ENCODE results near the gene TEX38. TPM values are rescaled to one million over a fixed set of nuclear protein-coding genes. Genes with fewer than 3 reads are reported as not detected.

Gene TEX38
- total and polyA plus RNA-seq, 4 donors = not detected

- TF ChIP-seq TAF1 (conservative IDR thresholded peaks at IDR 0.05) = no peak
- TF ChIP-seq FOXA1 (IDR thresholded peaks at IDR 0.05) = no peak
- no peak for TF ChIP-seq HNF4G (IDR thresholded peaks at IDR 0.05)
- no peak for TF ChIP-seq ZBTB33 (IDR thresholded peaks at IDR 0.05)
- no peak for TF ChIP-seq RAD21 (IDR thresholded peaks at IDR 0.05)
These were observed 50.1 kb downstream of the TEX38 start (continued) for GRCh38 chr1:46721686-46722205.

Other genes starting within 250 kb of the TEX38 start
- gene DMBX1, start 182.0 kb upstream of the TEX38 start, total RNA-seq = not detected
- not detected for gene DMBX1, start 182.0 kb upstream of the TEX38 start, polyA plus RNA-seq
- gene KNCN, start 120.2 kb upstream of the TEX38 start, total RNA-seq = not detected
- not detected for gene KNCN, start 120.2 kb upstream of the TEX38 start, polyA plus RNA-seq
- gene MKNK1, start 67.6 kb upstream of the TEX38 start, total RNA-seq = 10 to 100 TPM; 19.4 to 30.8 TPM
- gene MKNK1, start 67.6 kb upstream of the TEX38 start, polyA plus RNA-seq = 10 to 100 TPM; 10.2 to 17.3 TPM
- gene MOB3C, start 55.0 kb upstream of the TEX38 start, total RNA-seq = 1 to 10 TPM; 7.4 to 7.9 TPM
- 1 to 10 TPM; 2.3 to 3.5 TPM for gene MOB3C, start 55.0 kb upstream of the TEX38 start, polyA plus RNA-seq
- 10 to 100 TPM; 35.3 to 37.9 TPM for gene ATPAF1, start 3.5 kb upstream of the TEX38 start, total RNA-seq
- gene ATPAF1, start 3.5 kb upstream of the TEX38 start, polyA plus RNA-seq = 10 to 100 TPM; 36.0 to 54.1 TPM
- gene EFCAB14, start 47.3 kb downstream of the TEX38 start, total RNA-seq = 10 to 100 TPM; 24.7 to 34.6 TPM
- gene EFCAB14, start 47.3 kb downstream of the TEX38 start, polyA plus RNA-seq = 10 to 100 TPM; 14.8 to 22.7 TPM
- gene CYP4B1, start 127.2 kb downstream of the TEX38 start, total RNA-seq = under 1 TPM in 1 of 2 donors, not detected in 1; 0.59 TPM
- under 1 TPM; 0.18 TPM for gene CYP4B1, start 127.2 kb downstream of the TEX38 start, polyA plus RNA-seq